HepG2 (cell line): ENCODE data around the gene STK40. TPM values are rescaled to one million over a fixed set of nuclear protein-coding genes. Genes with fewer than 3 reads are reported as not detected.

Experiments
- BATF2 ChIP-seq: sonication (generic); formaldehyde crosslinking; IDR thresholded peaks from 2 replicates; pipeline ENCODE4 v1.8.0; 2022; ENCODE audit warnings: mild to moderate bottlenecking, missing genetic modification reagents, moderate library complexity
- CBFB ChIP-seq: sonication (generic); formaldehyde crosslinking; IDR thresholded peaks from 2 replicates; pipeline ENCODE4 v1.4.0; 2020; ENCODE audit warnings: missing genetic modification reagents
- CBX2 ChIP-seq, 2 experiments: fragments of 200-600 bp in 1 of 2; sonication (generic); formaldehyde crosslinking in 1 of 2; IDR thresholded peaks; 2 replicates each; pipeline versions ENCODE4 v1.7.0 to v1.8.1; 2018 to 2022; ENCODE audit warnings: low read depth in 2 of 2, low read length in 1 of 2, mild to moderate bottlenecking in 1 of 2, missing genetic modification reagents in 1 of 2
- FOXK1 ChIP-seq: sonication (generic); formaldehyde crosslinking; IDR thresholded peaks from 2 replicates; pipeline ENCODE4 v1.4.0; 2020; ENCODE audit warnings: low read depth, missing genetic modification reagents, borderline replicate concordance
- IKZF4 ChIP-seq: sonication (generic); formaldehyde crosslinking; IDR thresholded peaks from 2 replicates; pipeline ENCODE4 v1.5.1; 2020; ENCODE audit warnings: borderline replicate concordance, mild to moderate bottlenecking, low read depth, missing genetic modification reagents; ENCODE audit errors: not compliant biosample characterization
- IRX3 ChIP-seq: sonication (generic); formaldehyde crosslinking; IDR thresholded peaks from 2 replicates; pipeline ENCODE4 v1.8.1; 2023; ENCODE audit warnings: mild to moderate bottlenecking, low read depth, missing genetic modification reagents, borderline replicate concordance
- KDM2A ChIP-seq: sonication (generic); formaldehyde crosslinking; IDR thresholded peaks from 2 replicates; pipeline ENCODE4 v1.4.0; 2020; ENCODE audit warnings: low read depth, missing genetic modification reagents, borderline replicate concordance
- SNAI1 ChIP-seq: sonication (generic); formaldehyde crosslinking; IDR thresholded peaks from 2 replicates; pipeline ENCODE4 v1.5.0; 2020; ENCODE audit warnings: mild to moderate bottlenecking, missing genetic modification reagents, borderline replicate concordance
- XBP1 ChIP-seq: sonication (generic); formaldehyde crosslinking; IDR thresholded peaks from 2 replicates; pipeline ENCODE4 v1.5.0; 2020; ENCODE audit warnings: missing genetic modification reagents
- ZBTB8A ChIP-seq: sonication (generic); formaldehyde crosslinking; IDR thresholded peaks from 2 replicates; pipeline ENCODE4 v1.4.0; 2020; ENCODE audit warnings: mild to moderate bottlenecking, low read depth, missing genetic modification reagents, borderline replicate concordance
- ZFP41 ChIP-seq: sonication (generic); formaldehyde crosslinking; IDR thresholded peaks from 2 replicates; pipeline ENCODE4 v1.4.0; 2020; ENCODE audit warnings: mild to moderate bottlenecking, missing genetic modification reagents, borderline replicate concordance
- ZNF407 ChIP-seq: sonication (generic); formaldehyde crosslinking; IDR thresholded peaks from one replicate; pipeline ENCODE4 v1.5.1; 2020; ENCODE audit warnings: mild to moderate bottlenecking, missing genetic modification reagents; ENCODE audit errors: not compliant biosample characterization
- ZNF644 ChIP-seq: IDR thresholded peaks from 2 replicates; pipeline ENCODE4 v1.6.1; 2016; ENCODE audit warnings: low read depth
- ZNF768 ChIP-seq: sonication (generic); formaldehyde crosslinking; IDR thresholded peaks from 2 replicates; pipeline ENCODE4 v1.4.0; 2020; ENCODE audit warnings: missing genetic modification reagents
- ZSCAN21 ChIP-seq: sonication (generic); formaldehyde crosslinking; IDR thresholded peaks from 2 replicates; pipeline ENCODE4 v1.8.0; 2022; ENCODE audit warnings: mild to moderate bottlenecking, missing genetic modification reagents, moderate library complexity, borderline replicate concordance
- polyA plus RNA-seq, 8 experiments: library from polyadenylated mRNA; depleted of rRNA in 3 of 8; stranded (reverse) in 7 of 8; unstranded in 1 of 8; fragments of >200 nt; fragmentation: Illumina TruSeq in 4 of 8; extraction: Trizol in 4 of 8; gene quantifications; 2 replicates each; pipeline versions ENCODE4 v1.2.1 to v1.2.3, GENCODE V29; 2011 to 2016; ENCODE audit warnings: low read depth in 4 of 8, missing spikeins in 1 of 8, mixed read lengths in 1 of 8; ENCODE audit not compliant: insufficient read depth in 1 of 8
- total RNA-seq, 5 experiments: library from RNA; depleted of rRNA; stranded (reverse); fragments of >200 nt; fragmentation: Illumina TruSeq; extraction: Trizol; gene quantifications; 2 replicates each; pipeline ENCODE4 v1.2.3, GENCODE V29; 2016; ENCODE audit warnings: low read depth in 1 of 5
- TF ChIP-seq, protein P1 (sequence below): fragments of 450-650 bp; IDR thresholded peaks from 2 replicates; pipeline ENCODE4 v1.6.1; 2017
- TF ChIP-seq, protein P2 (sequence below): sonication (generic); formaldehyde crosslinking; IDR thresholded peaks from 2 replicates; pipeline ENCODE4 v1.8.1; 2023; ENCODE audit warnings: mild to moderate bottlenecking, inconsistent platforms, moderate library complexity, missing genetic modification reagents, borderline replicate concordance

STK40 gene
- total and polyA plus RNA-seq, 2 of the 13 experiments (the other 11 are each of a cell fraction or from before 2014, with no cell fraction given) = 33.8 to 35.1 TPM

DNA sequence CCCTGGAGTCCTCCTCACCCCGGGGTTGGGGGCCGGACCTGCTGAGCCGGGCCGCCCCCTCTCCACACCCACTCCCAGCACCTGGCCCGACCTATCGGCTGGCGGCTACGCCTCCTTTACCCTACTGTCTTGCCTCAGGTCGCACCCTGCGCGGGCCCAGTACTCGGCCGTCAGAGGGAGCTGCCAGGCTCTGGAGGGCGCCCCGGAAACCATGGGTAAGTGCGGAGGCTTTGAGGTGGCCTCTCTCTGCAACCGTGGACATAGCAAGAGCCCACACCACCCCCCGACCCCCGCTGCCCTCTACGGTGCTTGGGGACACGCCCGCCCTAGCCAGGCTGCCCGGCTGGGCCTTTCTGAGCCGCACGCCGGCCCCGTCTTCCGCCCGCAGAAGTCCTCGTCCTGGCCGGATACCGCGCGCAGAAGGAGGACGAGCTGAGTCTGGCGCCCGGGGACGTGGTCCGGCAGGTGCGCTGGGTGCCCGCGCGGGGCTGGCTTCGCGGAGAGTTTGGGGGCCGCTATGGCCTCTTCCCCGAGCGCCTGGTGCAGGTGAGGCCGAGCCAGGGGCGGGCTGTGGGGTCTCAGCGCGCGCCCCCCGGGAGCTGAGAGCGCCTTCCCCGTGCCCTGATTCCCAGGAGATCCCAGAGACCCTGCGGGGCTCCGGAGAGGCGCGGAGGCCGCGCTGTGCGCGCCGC is 79.4 kb downstream of the STK40 start, which contains the start of gene SH3D21 (continued):
- TF ChIP-seq ZBTB8A (CRISPR knock-in tag) = no peak
- TF ChIP-seq, protein P1, sequence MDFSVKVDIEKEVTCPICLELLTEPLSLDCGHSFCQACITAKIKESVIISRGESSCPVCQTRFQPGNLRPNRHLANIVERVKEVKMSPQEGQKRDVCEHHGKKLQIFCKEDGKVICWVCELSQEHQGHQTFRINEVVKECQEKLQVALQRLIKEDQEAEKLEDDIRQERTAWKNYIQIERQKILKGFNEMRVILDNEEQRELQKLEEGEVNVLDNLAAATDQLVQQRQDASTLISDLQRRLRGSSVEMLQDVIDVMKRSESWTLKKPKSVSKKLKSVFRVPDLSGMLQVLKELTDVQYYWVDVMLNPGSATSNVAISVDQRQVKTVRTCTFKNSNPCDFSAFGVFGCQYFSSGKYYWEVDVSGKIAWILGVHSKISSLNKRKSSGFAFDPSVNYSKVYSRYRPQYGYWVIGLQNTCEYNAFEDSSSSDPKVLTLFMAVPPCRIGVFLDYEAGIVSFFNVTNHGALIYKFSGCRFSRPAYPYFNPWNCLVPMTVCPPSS = no peak
- TF ChIP-seq BATF2 (CRISPR knock-in tag) = no peak
- TF ChIP-seq ZNF407 (CRISPR knock-in tag) = peak; percentile 93
- TF ChIP-seq IRX3 (CRISPR knock-in tag) = 0 out of 2 replicates have a peak, but pooled peaks have one; percentile 44
- peak; percentile 10 for TF ChIP-seq IKZF4 (CRISPR knock-in tag)
- peak; percentile 46; the same call in 1 of the 2 replicates for TF ChIP-seq ZSCAN21 (CRISPR knock-in tag)
- TF ChIP-seq SNAI1 (CRISPR knock-in tag) = no peak
- TF ChIP-seq XBP1 (CRISPR knock-in tag) = no peak
- TF ChIP-seq ZFP41 (CRISPR knock-in tag) = no peak; the same call in 1 of the 2 replicates
- TF ChIP-seq KDM2A = peak; percentile 97
- TF ChIP-seq CBFB (CRISPR knock-in tag) = no peak
- TF ChIP-seq, protein P2, sequence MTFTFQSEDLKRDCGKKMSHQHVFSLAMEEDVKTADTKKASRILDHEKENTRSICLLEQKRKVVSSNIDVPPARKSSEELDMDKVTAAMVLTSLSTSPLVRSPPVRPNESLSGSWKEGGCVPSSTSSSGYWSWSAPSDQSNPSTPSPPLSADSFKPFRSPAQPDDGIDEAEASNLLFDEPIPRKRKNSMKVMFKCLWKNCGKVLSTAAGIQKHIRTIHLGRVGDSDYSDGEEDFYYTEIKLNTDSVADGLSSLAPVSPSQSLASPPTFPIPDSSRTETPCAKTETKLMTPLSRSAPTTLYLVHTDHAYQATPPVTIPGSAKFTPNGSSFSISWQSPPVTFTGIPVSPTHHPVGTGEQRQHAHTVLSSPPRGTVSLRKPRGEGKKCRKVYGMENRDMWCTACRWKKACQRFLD = no peak; the same call in 1 of the 2 replicates
- no peak; the same call in 1 of the 2 replicates for TF ChIP-seq ZNF768 (CRISPR knock-in tag)
- TF ChIP-seq CBX2 (IDR thresholded peaks at IDR 0.05; ENCODE audit: low read depth, low read length) = no peak
- 0 out of 2 replicates have a peak, but pooled peaks have one; percentile 65 for TF ChIP-seq CBX2 (CRISPR knock-in tag; IDR thresholded peaks at IDR 0.05; ENCODE audit: low read depth)
- no peak for TF ChIP-seq ZNF644 (CRISPR knock-in tag)
- no peak for TF ChIP-seq FOXK1 (CRISPR knock-in tag)
